Parathyroid adenoma (tissue), 2 donors: ENCODE data around the gene AQP6.

Experiments
- H2AFZ ChIP-seq: fragments of 300-600 bp; sonication (generic); one replicate; pipeline ENCODE4 v1.7.0; 2017; ENCODE audit warnings: antibody characterized with exemption, mild to moderate bottlenecking
- H3K27ac ChIP-seq: fragments of 300-600 bp; sonication (generic); one replicate; pipeline ENCODE4 v1.7.0; 2017
- H3K27me3 ChIP-seq: fragments of 300-600 bp; sonication (generic); one replicate; pipeline ENCODE4 v1.7.0; 2017; ENCODE audit warnings: low read length; ENCODE audit not compliant: control insufficient read depth, insufficient read depth
- H3K36me3 ChIP-seq: fragments of 300-600 bp; sonication (generic); one replicate; pipeline ENCODE4 v1.7.0; 2017; ENCODE audit warnings: low read length; ENCODE audit not compliant: control insufficient read depth, insufficient read depth
- H3K4me1 ChIP-seq: fragments of 300-600 bp; sonication (generic); one replicate; pipeline ENCODE4 v1.7.0; 2017; ENCODE audit warnings: control low read depth
- H3K4me2 ChIP-seq: fragments of 300-600 bp; sonication (generic); one replicate; pipeline ENCODE4 v1.7.0; 2017; ENCODE audit warnings: low read length
- H3K4me3 ChIP-seq: fragments of 300-600 bp; sonication (generic); one replicate; pipeline ENCODE4 v1.7.0; 2017; ENCODE audit warnings: low read depth, low read length
- H3K79me2 ChIP-seq: fragments of 300-600 bp; sonication (generic); one replicate; pipeline ENCODE4 v1.7.0; 2017; ENCODE audit warnings: control low read depth
- H3K9ac ChIP-seq: fragments of 300-600 bp; sonication (generic); one replicate; pipeline ENCODE4 v1.7.0; 2017; ENCODE audit warnings: mild to moderate bottlenecking
- H3K9me3 ChIP-seq: fragments of 300-600 bp; sonication (generic); one replicate; pipeline ENCODE4 v1.7.0; 2017; ENCODE audit warnings: low read length; ENCODE audit not compliant: control insufficient read depth
- TF ChIP-seq, protein P1 (sequence below): fragments of 300-600 bp; sonication (generic); IDR thresholded peaks from one replicate; pipeline ENCODE4 v1.7.0; 2017; ENCODE audit warnings: antibody characterized with exemption, mild to moderate bottlenecking
- donor health status: primary hyperparathyroidism.

Gene AQP6

GRCh38 chr12:50021031-50021430 is 48.3 kb downstream of the AQP6 start:
- no peaks in the 10 kb centered on the region for H3K9me3 ChIP-seq

GRCh38 chr12:50022903-50023302 is 50.2 kb downstream of the AQP6 start:
- no peaks in the 10 kb centered on the region for H3K36me3 ChIP-seq
- no peak overlapping the region for H3K9ac ChIP-seq
- no peak overlapping the region for H3K4me3 ChIP-seq
- H3K9me3 ChIP-seq = no peaks in the 10 kb centered on the region
- TF ChIP-seq, protein P1, sequence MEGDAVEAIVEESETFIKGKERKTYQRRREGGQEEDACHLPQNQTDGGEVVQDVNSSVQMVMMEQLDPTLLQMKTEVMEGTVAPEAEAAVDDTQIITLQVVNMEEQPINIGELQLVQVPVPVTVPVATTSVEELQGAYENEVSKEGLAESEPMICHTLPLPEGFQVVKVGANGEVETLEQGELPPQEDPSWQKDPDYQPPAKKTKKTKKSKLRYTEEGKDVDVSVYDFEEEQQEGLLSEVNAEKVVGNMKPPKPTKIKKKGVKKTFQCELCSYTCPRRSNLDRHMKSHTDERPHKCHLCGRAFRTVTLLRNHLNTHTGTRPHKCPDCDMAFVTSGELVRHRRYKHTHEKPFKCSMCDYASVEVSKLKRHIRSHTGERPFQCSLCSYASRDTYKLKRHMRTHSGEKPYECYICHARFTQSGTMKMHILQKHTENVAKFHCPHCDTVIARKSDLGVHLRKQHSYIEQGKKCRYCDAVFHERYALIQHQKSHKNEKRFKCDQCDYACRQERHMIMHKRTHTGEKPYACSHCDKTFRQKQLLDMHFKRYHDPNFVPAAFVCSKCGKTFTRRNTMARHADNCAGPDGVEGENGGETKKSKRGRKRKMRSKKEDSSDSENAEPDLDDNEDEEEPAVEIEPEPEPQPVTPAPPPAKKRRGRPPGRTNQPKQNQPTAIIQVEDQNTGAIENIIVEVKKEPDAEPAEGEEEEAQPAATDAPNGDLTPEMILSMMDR = no peak
- no peaks in the 10 kb centered on the region for H3K27me3 ChIP-seq
- H2AFZ ChIP-seq = no peak overlapping the region
- H3K4me1 ChIP-seq = no peaks in the 10 kb centered on the region
- no peak overlapping the region for H3K27ac ChIP-seq
- H3K79me2 ChIP-seq = no peaks in the 10 kb centered on the region
- no peak overlapping the region for H3K4me2 ChIP-seq

More at GRCh38 chr12:50021031-50021430, 48.3 kb downstream of the AQP6 start:
- no peak overlapping the region for H3K27ac ChIP-seq
- H2AFZ ChIP-seq = no peak overlapping the region
- H3K9ac ChIP-seq = no peak overlapping the region
- H3K79me2 ChIP-seq = no peaks in the 10 kb centered on the region
- no peaks in the 10 kb centered on the region for H3K4me1 ChIP-seq
- TF ChIP-seq, protein P1 = no peak
- H3K27me3 ChIP-seq = no peaks in the 10 kb centered on the region
- H3K36me3 ChIP-seq = no peaks in the 10 kb centered on the region
- no peak overlapping the region for H3K4me3 ChIP-seq
- H3K4me2 ChIP-seq = no peak overlapping the region

- no peaks in the 10 kb centered on the region for H3K36me3 ChIP-seq
- no peak overlapping the region for H3K9ac ChIP-seq
- no peak overlapping the region for H2AFZ ChIP-seq
- no peak overlapping the region for H3K27ac ChIP-seq
- H3K79me2 ChIP-seq = no peaks in the 10 kb centered on the region
- H3K4me3 ChIP-seq = no peak overlapping the region
- no peaks in the 10 kb centered on the region for H3K4me1 ChIP-seq
- TF ChIP-seq, protein P1 = no peak
- no peak overlapping the region for H3K4me2 ChIP-seq
- H3K27me3 ChIP-seq = no peaks in the 10 kb centered on the region
- H3K9me3 ChIP-seq = no peaks in the 10 kb centered on the region
Observed at GRCh38 chr12:50024227-50024626, 51.5 kb downstream of the AQP6 start.

DNA sequence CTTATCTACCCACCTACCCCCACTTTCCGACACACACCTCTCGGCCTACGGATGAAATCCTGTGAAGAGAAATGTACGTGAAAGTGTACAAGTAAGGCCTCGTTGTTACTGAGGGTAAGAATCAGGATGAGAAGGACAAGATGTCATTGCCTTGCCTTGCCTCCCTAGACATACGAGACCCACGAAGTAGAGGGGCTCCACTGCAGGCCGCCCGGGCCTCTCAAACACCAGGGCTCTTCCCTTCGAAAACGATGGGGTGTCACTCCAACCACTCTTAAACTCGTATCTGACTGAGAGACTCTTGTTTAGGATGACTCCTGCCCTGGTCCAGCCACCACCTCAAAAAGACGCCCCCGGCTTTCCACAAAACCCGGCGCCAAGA is 52.0 kb downstream of the AQP6 start:
- Histone ChIP-seq H3K36me3 (no peaks in the 10 kb centered on the region), H3K27ac (no peak overlapping the region)

More for the DNA sequence above, 52.0 kb downstream of the AQP6 start:
- no peaks in the 10 kb centered on the region for H3K9me3 ChIP-seq
- H3K27me3 ChIP-seq = no peaks in the 10 kb centered on the region
- peak overlapping the region; percentile 77 for H3K4me3 ChIP-seq
- no peaks in the 10 kb centered on the region for H3K4me1 ChIP-seq
- TF ChIP-seq, protein P1 = no peak
- peak overlapping the region; percentile 76 for H3K4me2 ChIP-seq
- peak overlapping the region; percentile 95 for H2AFZ ChIP-seq
- no peaks in the 10 kb centered on the region for H3K79me2 ChIP-seq
- peak overlapping the region; percentile 33 for H3K9ac ChIP-seq
